Spleen (tissue), 7 donors: ENCODE data around the gene SLC26A8.

Source experiments
- CTCF ChIP-seq, 11 experiments: fragments of 200-600 bp in 7 of 11; fragments of 450-650 bp in 4 of 11; sonication (generic) in 4 of 11; IDR thresholded peaks in 8 of 11; conservative IDR thresholded peaks in 3 of 11; 1 replicate in 7 of 11; 2 replicates in 4 of 11; pipeline versions ENCODE4 v1.4.0 to v1.8.0; 2016 to 2021; ENCODE audit warnings: antibody characterized with exemption in 11 of 11, inconsistent platforms in 4 of 11, mild to moderate bottlenecking in 1 of 11
- POLR2A ChIP-seq, 3 donors: fragments of 450-650 bp; IDR thresholded peaks; one replicate each; pipeline ENCODE4 v1.5.1; 2017; ENCODE audit warnings: antibody characterized with exemption in 3 of 3, mild to moderate bottlenecking in 1 of 3
- POLR2AphosphoS5 ChIP-seq, 3 donors: sonication (generic); formaldehyde crosslinking; IDR thresholded peaks; one replicate each; pipeline ENCODE4 v1.5.1; 2017; ENCODE audit warnings: antibody characterized with exemption in 3 of 3
- donor health status: DM: no; HTN: no; CAD: no; lungs with moderate emphysema.
- donor health status: DM: no; HTN: no; CAD: no.
- donor health status: DM: no; HTN: no; CAD: no.

GRCh38 chr6:36039112-36039511 lies 14.7 kb upstream of the SLC26A8 start:
- TF ChIP-seq CTCF (IDR thresholded peaks at IDR 0.05 in 8 of 11, conservative IDR thresholded peaks at IDR 0.05 in 3 of 11), result no peak
- TF ChIP-seq POLR2AphosphoS5 (IDR thresholded peaks at IDR 0.05), result no peak
- TF ChIP-seq POLR2A (IDR thresholded peaks at IDR 0.05), result no peak
